ENCODE measurements around the gene ZNF799. TPM values are rescaled to one million over a fixed set of nuclear protein-coding genes. Genes with fewer than 3 reads are reported as not detected.
"Not testable (repeated sequence)": the region's sequence is repeated elsewhere in the genome, so short reads cannot be mapped to it uniquely, and the experiment has no call there.

Gene ZNF799
- total RNA-seq, 2 donors from 2014 or later = 7.3 to 7.6 TPM

DNA sequence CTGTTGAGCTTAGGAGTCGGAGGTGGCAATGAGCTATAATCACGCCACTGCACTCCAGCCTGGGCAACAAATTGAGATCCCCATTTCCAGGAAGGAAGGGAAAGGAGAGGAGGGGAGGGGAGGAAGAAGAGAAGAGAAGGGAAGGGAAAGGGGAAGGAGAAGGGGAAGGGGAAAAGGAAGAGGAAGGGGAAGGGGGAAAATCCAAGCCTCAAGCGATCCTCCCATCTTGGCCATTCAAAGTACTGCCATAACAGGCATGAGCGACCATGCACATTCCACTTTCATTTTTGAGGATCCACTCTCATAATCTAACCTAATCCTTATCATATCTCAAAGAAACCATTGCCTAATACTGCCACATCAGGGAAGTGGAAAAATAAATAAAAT, 24.8 kb upstream of the ZNF799 start:
- DNase-seq = no peak
- TF ChIP-seq, protein P1, sequence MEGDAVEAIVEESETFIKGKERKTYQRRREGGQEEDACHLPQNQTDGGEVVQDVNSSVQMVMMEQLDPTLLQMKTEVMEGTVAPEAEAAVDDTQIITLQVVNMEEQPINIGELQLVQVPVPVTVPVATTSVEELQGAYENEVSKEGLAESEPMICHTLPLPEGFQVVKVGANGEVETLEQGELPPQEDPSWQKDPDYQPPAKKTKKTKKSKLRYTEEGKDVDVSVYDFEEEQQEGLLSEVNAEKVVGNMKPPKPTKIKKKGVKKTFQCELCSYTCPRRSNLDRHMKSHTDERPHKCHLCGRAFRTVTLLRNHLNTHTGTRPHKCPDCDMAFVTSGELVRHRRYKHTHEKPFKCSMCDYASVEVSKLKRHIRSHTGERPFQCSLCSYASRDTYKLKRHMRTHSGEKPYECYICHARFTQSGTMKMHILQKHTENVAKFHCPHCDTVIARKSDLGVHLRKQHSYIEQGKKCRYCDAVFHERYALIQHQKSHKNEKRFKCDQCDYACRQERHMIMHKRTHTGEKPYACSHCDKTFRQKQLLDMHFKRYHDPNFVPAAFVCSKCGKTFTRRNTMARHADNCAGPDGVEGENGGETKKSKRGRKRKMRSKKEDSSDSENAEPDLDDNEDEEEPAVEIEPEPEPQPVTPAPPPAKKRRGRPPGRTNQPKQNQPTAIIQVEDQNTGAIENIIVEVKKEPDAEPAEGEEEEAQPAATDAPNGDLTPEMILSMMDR (IDR thresholded peaks at IDR 0.05) = no peak
- H3K9me3 ChIP-seq = no peaks in the 10 kb centered on the region
- H3K9ac ChIP-seq (ENCODE audit: low read depth in 2 of 2, low read length in 2 of 2) = no peak overlapping the region
- H3K36me3 ChIP-seq = peaks cover 2% of the 10 kb centered on the region
- intact Hi-C loops (cut with DNase I) = no loop called here
- H3K4me1 ChIP-seq = no peaks in the 10 kb centered on the region
- H3K27ac ChIP-seq = no peak overlapping the region
- H3K4me3 ChIP-seq = no peak overlapping the region
- H3K27me3 ChIP-seq = no peaks in the 10 kb centered on the region

DNA sequence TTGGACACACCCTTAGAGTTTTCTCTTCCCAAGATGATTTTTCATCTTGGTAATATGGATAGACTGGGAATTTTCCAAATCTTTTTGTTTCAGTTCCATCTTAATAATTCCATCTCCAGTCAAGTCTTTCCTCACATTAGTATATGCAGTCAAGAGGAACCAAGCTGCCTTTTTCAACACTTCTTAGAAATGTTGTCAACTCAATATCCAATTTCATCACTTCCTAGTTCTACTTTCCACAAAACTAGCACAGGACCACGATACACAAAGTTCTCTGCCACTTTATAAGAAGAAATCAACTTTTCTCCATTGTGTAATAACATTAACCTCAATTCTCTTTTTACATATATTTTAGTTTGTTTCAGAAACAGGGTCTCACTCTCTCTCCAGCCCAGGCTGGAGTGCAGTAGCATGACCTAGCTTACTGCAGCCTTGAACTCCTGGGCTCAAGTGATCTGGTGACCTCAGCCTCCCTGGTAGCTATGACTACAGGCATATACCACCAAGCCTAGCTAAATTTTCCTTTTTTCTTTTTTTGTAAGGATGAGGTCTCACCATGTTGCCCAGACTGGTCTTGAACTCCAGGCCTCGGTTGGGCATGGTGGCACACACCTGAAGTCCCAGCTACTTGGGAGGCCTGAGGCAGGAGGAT, 24.3 kb upstream of the ZNF799 start:
- H3K36me3 ChIP-seq = no peaks in the 10 kb centered on the region
- H3K9me3 ChIP-seq = no peaks in the 10 kb centered on the region
- H3K4me1 ChIP-seq = no peaks in the 10 kb centered on the region
- H3K27me3 ChIP-seq = no peaks in the 10 kb centered on the region
- no peak for DNase-seq
- H3K4me3 ChIP-seq = no peak overlapping the region
- no peak overlapping the region for H3K27ac ChIP-seq
- TF ChIP-seq, protein P1 (IDR thresholded peaks at IDR 0.05) = no peak
- intact Hi-C loops (cut with DNase I) = no loop called here
- no peak overlapping the region for H3K9ac ChIP-seq (ENCODE audit: low read depth in 2 of 2, low read length in 2 of 2)

DNA sequence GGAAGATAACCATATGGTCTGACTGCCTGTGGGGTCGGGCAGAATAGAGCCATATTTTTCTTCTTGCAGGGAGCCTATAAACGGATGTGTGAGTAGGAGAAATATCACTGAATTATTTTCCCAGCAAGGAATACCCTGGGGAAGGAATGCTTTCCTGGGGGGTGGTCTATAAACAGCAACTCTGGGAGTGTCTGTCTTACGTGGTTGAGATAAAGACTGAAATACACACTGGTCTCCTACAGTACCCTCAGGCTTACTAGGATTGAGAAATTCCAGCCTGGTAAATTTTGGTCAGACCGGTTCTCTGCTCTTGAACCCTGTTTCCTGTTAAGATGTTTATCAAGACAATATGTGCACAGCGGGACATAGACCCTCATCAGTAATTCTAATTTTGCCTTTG, 16.2 kb upstream of the ZNF799 start:
- H3K4me1 ChIP-seq; H3K27ac ChIP-seq; H3K9me3 ChIP-seq; H3K4me3 ChIP-seq; DNase-seq; intact Hi-C loops (cut with DNase I); H3K27me3 ChIP-seq; H3K9ac ChIP-seq (ENCODE audit: low read depth in 2 of 2, low read length in 2 of 2); H3K36me3 ChIP-seq: not testable (repeated sequence)

DNA sequence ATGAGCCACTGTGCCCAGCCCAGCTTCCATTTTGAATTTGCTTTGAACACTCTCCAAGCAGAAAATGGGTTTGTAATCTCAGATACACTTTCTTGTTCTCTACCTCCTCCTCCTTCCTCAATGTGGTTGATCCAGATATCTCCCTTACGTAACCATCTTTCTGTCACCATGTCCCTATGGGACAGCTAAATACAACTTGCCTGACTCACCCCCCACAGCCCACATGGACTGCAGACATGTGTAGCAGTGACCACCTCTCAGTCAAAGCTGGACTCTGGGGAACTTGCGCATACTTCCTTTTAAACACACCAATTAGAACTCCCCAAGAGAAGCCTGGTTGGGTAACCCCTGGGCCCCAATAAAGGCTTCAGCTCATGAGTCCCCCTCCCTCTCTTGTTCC, 10.8 kb upstream of the ZNF799 start:
- H3K27ac ChIP-seq = no peak overlapping the region
- TF ChIP-seq, protein P1 (IDR thresholded peaks at IDR 0.05) = no peak
- H3K4me3 ChIP-seq = no peak overlapping the region
- intact Hi-C loops (cut with DNase I) = no loop called here
- H3K9me3 ChIP-seq = no peaks in the 10 kb centered on the region
- no peak for DNase-seq
- H3K36me3 ChIP-seq = no peaks in the 10 kb centered on the region
- no peak overlapping the region for H3K9ac ChIP-seq (ENCODE audit: low read depth in 2 of 2, low read length in 2 of 2)
- no peaks in the 10 kb centered on the region for H3K27me3 ChIP-seq
- no peaks in the 10 kb centered on the region for H3K4me1 ChIP-seq

DNA sequence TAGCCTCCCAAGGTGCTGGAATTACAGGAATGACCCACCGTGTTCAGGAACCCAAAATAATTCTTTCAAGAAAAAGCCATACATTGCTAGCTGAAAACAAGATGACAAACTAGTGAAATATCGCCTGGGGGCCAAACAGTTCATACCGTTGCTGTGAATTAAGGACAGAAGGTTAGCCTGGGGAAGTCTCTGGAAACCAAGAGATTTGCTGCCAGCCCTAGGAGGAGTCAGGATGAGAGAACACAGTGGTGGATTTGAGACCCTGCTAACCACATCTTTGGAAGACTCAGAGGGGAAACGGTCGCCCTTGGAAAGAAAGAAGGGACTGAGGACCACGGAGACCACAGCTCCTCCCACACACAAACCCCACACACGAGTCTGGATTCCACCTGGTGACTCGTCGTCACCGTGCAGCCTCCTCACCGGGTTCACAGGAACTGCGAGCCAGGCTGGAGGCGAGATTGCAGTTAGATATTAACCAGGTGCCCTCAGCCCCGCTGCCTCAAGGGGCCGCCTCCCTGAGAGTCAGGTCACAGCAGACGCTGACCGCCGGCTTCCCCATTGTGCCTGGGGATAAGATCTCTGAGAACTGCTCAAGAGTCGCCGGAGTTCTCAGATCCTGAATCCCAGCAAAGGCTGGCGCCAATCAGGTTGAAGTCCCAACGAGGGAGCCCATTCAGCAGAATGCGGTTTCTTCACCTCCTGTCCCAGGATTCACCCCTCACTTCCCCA, 1.0 kb downstream of the ZNF799 start:
- H3K36me3 ChIP-seq; H3K4me1 ChIP-seq; H3K27me3 ChIP-seq; intact Hi-C loops (cut with DNase I); H3K9me3 ChIP-seq: not testable (repeated sequence)
- H3K9ac ChIP-seq (ENCODE audit: low read depth in 2 of 2, low read length in 2 of 2) = peak overlapping the region; percentile 79
- peak; percentile 57 for DNase-seq
- H3K27ac ChIP-seq = peak overlapping the region; percentile 93
- H3K4me3 ChIP-seq = peak overlapping the region; percentile 95

DNA sequence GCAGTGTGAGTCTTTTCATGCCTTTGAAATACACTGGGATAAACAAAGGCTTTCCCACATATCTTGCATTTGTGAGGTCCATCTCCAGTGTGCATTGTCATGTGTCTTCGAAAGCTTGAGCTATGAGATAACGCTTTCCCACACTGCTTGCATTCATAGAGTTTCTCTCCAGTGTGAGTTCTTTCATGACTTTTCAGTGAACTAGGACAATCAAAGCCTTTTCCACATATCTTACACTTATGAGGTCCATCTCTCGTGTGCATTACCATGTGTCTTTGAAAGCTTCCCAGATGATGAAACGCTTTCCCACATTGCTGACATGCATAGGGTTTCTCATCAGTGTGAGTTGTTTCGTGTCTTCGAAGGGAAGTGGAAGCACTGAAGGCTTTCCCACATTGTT, 9.9 kb downstream of the ZNF799 start:
- H3K9me3 ChIP-seq; intact Hi-C loops (cut with DNase I); H3K27ac ChIP-seq; H3K4me3 ChIP-seq; H3K36me3 ChIP-seq; H3K27me3 ChIP-seq; DNase-seq; H3K9ac ChIP-seq (ENCODE audit: low read depth in 2 of 2, low read length in 2 of 2); H3K4me1 ChIP-seq: not testable (repeated sequence)

DNA sequence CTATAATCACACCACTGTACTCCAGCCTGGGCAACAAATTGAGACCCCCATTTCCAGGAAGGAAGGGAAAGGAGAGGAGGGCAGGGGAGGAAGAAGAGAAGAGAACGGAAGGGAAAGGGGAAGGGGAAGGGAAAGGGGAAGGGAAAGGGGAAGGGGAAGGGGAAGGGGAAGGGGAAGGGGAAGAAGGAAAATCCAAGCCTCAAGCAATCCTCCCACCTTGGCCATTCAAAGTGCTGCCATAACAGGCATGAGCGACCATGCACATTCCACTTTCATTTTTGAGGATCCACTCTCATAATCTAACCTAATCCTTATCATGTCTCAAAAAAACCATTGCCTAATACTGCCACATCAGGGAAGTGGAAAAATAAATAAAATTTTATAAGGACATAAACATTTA, 14.7 kb downstream of the ZNF799 start:
- H3K27ac ChIP-seq; H3K4me1 ChIP-seq; DNase-seq; H3K27me3 ChIP-seq; H3K9ac ChIP-seq (ENCODE audit: low read depth in 2 of 2, low read length in 2 of 2); H3K36me3 ChIP-seq; intact Hi-C loops (cut with DNase I); H3K4me3 ChIP-seq; H3K9me3 ChIP-seq: not testable (repeated sequence)

Measured in colonic mucosa (tissue), 4 donors.